ENCODE measurements around the gene CPLX3. TPM values are rescaled to one million over a fixed set of nuclear protein-coding genes. Genes with fewer than 3 reads are reported as not detected.

Gene CPLX3
- total RNA-seq, 1 donor from 2014 or later, result not detected

GRCh38 chr15:74823324-74823723 lies 3.1 kb upstream of the CPLX3 start:
- peaks cover 13% of the 10 kb centered on the region for H3K4me1 Mint-ChIP-seq
- H3K27me3 Mint-ChIP-seq (ENCODE audit: low read depth), result peaks cover 55% of the 10 kb centered on the region
- no peak for DNase-seq (ENCODE audit: low read depth, low spot score)
- no peaks in the 10 kb centered on the region for H3K9me3 Mint-ChIP-seq
- no peaks in the 10 kb centered on the region for H3K36me3 Mint-ChIP-seq (ENCODE audit: low read depth)
- H3K27ac Mint-ChIP-seq (ENCODE audit: unreplicated experiment), result no peak overlapping the region
- no peak for TF ChIP-seq CTCF (conservative IDR thresholded peaks at IDR 0.05)
- H3K4me3 Mint-ChIP-seq, result no peak overlapping the region

GRCh38 chr15:74824976-74825375 lies 1.5 kb upstream of the CPLX3 start:
- H3K27ac Mint-ChIP-seq (ENCODE audit: unreplicated experiment), result no peak overlapping the region
- H3K4me3 Mint-ChIP-seq, result no peak overlapping the region
- peaks cover 63% of the 10 kb centered on the region for H3K27me3 Mint-ChIP-seq (ENCODE audit: low read depth)
- DNase-seq (ENCODE audit: low read depth, low spot score), result no peak
- TF ChIP-seq CTCF (conservative IDR thresholded peaks at IDR 0.05), result no peak
- peaks cover 8% of the 10 kb centered on the region for H3K4me1 Mint-ChIP-seq
- H3K9me3 Mint-ChIP-seq, result no peaks in the 10 kb centered on the region
- H3K36me3 Mint-ChIP-seq (ENCODE audit: low read depth), result no peaks in the 10 kb centered on the region

GRCh38 chr15:74825866-74826265 lies 561 bp upstream of the CPLX3 start:
- Mint-ChIP-seq H3K9me3 (no peaks in the 10 kb centered on the region), H3K27ac (ENCODE audit: unreplicated experiment) (no peak overlapping the region), H3K4me3 (no peak overlapping the region), H3K36me3 (ENCODE audit: low read depth) (no peaks in the 10 kb centered on the region), H3K4me1 (peaks cover 5% of the 10 kb centered on the region), H3K27me3 (ENCODE audit: low read depth) (peaks cover 69% of the 10 kb centered on the region)
- TF ChIP-seq CTCF (conservative IDR thresholded peaks at IDR 0.05), result no peak
- no peak for DNase-seq (ENCODE audit: low read depth, low spot score)

- no peak overlapping the region for H3K27ac Mint-ChIP-seq (ENCODE audit: unreplicated experiment)
- peaks cover 72% of the 10 kb centered on the region for H3K27me3 Mint-ChIP-seq (ENCODE audit: low read depth)
- no peaks in the 10 kb centered on the region for H3K4me1 Mint-ChIP-seq
- no peak for TF ChIP-seq CTCF (conservative IDR thresholded peaks at IDR 0.05)
- no peaks in the 10 kb centered on the region for H3K9me3 Mint-ChIP-seq
- DNase-seq (ENCODE audit: low read depth, low spot score), result no peak
- no peak overlapping the region for H3K4me3 Mint-ChIP-seq
- H3K36me3 Mint-ChIP-seq (ENCODE audit: low read depth), result no peaks in the 10 kb centered on the region
Measured at GRCh38 chr15:74826921-74827320, 494 bp downstream of the CPLX3 start.

- no peaks in the 10 kb centered on the region for H3K36me3 Mint-ChIP-seq (ENCODE audit: low read depth)
- H3K9me3 Mint-ChIP-seq, result no peaks in the 10 kb centered on the region
- no peak overlapping the region for H3K27ac Mint-ChIP-seq (ENCODE audit: unreplicated experiment)
- H3K4me3 Mint-ChIP-seq, result no peak overlapping the region
- no peak for DNase-seq (ENCODE audit: low read depth, low spot score)
- peaks cover 71% of the 10 kb centered on the region for H3K27me3 Mint-ChIP-seq (ENCODE audit: low read depth)
- peaks cover under 1% of the 10 kb centered on the region for H3K4me1 Mint-ChIP-seq
- no peak for TF ChIP-seq CTCF (conservative IDR thresholded peaks at IDR 0.05)
Measured at GRCh38 chr15:74827614-74828013, 1.2 kb downstream of the CPLX3 start.

GRCh38 chr15:74828835-74829234 lies 2.4 kb downstream of the CPLX3 start:
- Mint-ChIP-seq H3K36me3 (ENCODE audit: low read depth) (no peaks in the 10 kb centered on the region), H3K27me3 (ENCODE audit: low read depth) (peaks cover 66% of the 10 kb centered on the region), H3K4me1 (peaks cover 4% of the 10 kb centered on the region), H3K9me3 (no peaks in the 10 kb centered on the region), H3K4me3 (no peak overlapping the region), H3K27ac (ENCODE audit: unreplicated experiment) (no peak overlapping the region)
- TF ChIP-seq CTCF (conservative IDR thresholded peaks at IDR 0.05), result no peak
- DNase-seq (ENCODE audit: low read depth, low spot score), result no peak
